NB4 (cell line): ENCODE results near the gene TBCK.

Experiments used
- POLR2A ChIP-seq: IDR thresholded peaks from 2 replicates; pipeline ENCODE4 v1.6.1; 2011; ENCODE audit warnings: mild to moderate bottlenecking; ENCODE audit not compliant: insufficient read length; ENCODE audit errors: extremely low read depth
- TF ChIP-seq, protein P1 (sequence below): IDR thresholded peaks from one replicate; pipeline ENCODE4 v1.5.1; 2012; ENCODE audit warnings: low read depth, low read length

DNA sequence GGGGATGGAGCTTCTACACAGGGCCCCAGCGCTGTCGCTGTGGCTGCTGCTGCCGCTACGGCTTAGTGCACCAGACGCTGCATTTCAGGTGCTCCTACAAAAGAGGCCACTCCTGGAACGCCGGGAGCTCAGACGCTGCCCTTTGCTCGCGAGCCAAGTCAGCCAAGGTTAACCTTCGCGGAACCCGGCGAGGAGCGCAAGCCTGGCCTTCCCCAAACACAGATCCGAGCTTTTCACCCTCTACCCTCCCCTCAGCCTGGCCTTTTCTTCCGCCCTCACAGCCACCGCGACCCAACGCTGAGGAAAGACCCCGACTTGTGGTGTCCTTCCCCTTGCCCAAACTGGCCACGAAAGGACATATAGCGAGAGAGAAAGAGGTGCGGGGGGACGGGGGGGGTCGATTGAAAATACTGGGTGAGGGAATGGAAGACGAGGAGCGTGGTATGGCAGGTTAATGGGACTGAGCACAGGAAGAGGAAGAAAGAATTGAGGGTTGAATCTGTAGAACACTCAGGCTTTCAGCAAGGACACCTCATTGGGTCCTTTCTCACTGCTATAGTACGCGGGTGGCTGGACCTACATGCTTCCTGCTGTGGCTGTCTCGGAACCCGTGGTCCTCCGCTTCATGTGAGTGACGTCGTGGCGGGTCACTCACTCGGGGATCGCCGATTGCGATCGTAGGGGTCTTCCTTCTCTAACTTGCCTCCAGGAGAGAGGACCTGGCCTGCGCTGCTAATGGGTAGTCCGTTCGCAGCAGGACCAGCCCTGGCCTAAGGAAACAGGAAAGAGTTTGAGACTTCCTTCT lies at the start of gene TBCK, which contains the start of gene AIMP1:
- TF ChIP-seq, protein P1, sequence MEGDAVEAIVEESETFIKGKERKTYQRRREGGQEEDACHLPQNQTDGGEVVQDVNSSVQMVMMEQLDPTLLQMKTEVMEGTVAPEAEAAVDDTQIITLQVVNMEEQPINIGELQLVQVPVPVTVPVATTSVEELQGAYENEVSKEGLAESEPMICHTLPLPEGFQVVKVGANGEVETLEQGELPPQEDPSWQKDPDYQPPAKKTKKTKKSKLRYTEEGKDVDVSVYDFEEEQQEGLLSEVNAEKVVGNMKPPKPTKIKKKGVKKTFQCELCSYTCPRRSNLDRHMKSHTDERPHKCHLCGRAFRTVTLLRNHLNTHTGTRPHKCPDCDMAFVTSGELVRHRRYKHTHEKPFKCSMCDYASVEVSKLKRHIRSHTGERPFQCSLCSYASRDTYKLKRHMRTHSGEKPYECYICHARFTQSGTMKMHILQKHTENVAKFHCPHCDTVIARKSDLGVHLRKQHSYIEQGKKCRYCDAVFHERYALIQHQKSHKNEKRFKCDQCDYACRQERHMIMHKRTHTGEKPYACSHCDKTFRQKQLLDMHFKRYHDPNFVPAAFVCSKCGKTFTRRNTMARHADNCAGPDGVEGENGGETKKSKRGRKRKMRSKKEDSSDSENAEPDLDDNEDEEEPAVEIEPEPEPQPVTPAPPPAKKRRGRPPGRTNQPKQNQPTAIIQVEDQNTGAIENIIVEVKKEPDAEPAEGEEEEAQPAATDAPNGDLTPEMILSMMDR = no peak
- peak; percentile 59 for TF ChIP-seq POLR2A
